OCI-LY3 (cell line): ENCODE results near the gene ATP2C1.

Experiments used
- EZH2phosphoT487 ChIP-seq: fragments of 200-600 bp; shearing (Covaris generic); IDR thresholded peaks from 2 replicates; pipeline ENCODE4 v1.6.1; 2018; ENCODE audit warnings: antibody characterized with exemption, mixed run types, low read depth
- TF ChIP-seq, protein P1 (sequence below): fragments of 200-600, 300-600 bp; sonication (generic); IDR thresholded peaks from 2 replicates; pipeline ENCODE4 v1.5.1; 2014; ENCODE audit warnings: antibody characterized with exemption, low read length, low read depth

DNA sequence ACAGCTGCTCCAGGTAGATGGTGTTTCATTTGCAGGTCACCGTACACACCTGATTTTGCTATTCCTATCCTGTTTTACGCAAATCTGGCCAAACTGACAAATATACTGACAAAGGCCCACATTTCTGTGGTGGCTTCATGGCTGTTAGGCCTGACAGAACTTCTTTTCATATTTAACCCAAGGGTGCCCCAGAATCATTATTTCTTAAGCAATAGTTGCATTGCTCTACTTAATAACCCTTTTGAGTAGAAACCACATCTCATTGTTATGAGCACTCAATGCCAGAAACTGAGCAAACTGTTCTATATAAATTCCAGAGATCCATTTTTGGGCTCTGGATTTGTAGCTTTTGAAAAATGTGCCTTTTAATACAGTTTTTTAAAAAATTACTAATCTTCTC lies 113.4 kb downstream of the ATP2C1 start:
- TF ChIP-seq, protein P1, sequence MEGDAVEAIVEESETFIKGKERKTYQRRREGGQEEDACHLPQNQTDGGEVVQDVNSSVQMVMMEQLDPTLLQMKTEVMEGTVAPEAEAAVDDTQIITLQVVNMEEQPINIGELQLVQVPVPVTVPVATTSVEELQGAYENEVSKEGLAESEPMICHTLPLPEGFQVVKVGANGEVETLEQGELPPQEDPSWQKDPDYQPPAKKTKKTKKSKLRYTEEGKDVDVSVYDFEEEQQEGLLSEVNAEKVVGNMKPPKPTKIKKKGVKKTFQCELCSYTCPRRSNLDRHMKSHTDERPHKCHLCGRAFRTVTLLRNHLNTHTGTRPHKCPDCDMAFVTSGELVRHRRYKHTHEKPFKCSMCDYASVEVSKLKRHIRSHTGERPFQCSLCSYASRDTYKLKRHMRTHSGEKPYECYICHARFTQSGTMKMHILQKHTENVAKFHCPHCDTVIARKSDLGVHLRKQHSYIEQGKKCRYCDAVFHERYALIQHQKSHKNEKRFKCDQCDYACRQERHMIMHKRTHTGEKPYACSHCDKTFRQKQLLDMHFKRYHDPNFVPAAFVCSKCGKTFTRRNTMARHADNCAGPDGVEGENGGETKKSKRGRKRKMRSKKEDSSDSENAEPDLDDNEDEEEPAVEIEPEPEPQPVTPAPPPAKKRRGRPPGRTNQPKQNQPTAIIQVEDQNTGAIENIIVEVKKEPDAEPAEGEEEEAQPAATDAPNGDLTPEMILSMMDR, result no peak
- TF ChIP-seq EZH2phosphoT487, result no peak
